Esophagus muscularis mucosa (tissue), 4 donors: ENCODE data around the gene LCN2.

Experiments
- CTCF ChIP-seq, 3 experiments: fragments of 200-600 bp in 2 of 3; fragments of 450-650 bp in 1 of 3; sonication (generic) in 2 of 3; IDR thresholded peaks; one replicate each; pipeline ENCODE4 v1.5.1; 2017 to 2019; ENCODE audit warnings: antibody characterized with exemption in 3 of 3, mild to moderate bottlenecking in 2 of 3, moderate library complexity in 1 of 3
- EP300 ChIP-seq: sonication (generic); formaldehyde crosslinking; IDR thresholded peaks from one replicate; pipeline ENCODE4 v1.6.1; 2017; ENCODE audit warnings: antibody characterized with exemption
- POLR2A ChIP-seq: fragments of 450-650 bp; IDR thresholded peaks from one replicate; pipeline ENCODE4 v1.6.1; 2017; ENCODE audit warnings: antibody characterized with exemption, moderate library complexity, mild to moderate bottlenecking, low read depth
- POLR2AphosphoS5 ChIP-seq, 2 donors: sonication (generic); formaldehyde crosslinking; IDR thresholded peaks; one replicate each; pipeline ENCODE4 v1.6.1; 2017; ENCODE audit warnings: antibody characterized with exemption in 2 of 2

DNA sequence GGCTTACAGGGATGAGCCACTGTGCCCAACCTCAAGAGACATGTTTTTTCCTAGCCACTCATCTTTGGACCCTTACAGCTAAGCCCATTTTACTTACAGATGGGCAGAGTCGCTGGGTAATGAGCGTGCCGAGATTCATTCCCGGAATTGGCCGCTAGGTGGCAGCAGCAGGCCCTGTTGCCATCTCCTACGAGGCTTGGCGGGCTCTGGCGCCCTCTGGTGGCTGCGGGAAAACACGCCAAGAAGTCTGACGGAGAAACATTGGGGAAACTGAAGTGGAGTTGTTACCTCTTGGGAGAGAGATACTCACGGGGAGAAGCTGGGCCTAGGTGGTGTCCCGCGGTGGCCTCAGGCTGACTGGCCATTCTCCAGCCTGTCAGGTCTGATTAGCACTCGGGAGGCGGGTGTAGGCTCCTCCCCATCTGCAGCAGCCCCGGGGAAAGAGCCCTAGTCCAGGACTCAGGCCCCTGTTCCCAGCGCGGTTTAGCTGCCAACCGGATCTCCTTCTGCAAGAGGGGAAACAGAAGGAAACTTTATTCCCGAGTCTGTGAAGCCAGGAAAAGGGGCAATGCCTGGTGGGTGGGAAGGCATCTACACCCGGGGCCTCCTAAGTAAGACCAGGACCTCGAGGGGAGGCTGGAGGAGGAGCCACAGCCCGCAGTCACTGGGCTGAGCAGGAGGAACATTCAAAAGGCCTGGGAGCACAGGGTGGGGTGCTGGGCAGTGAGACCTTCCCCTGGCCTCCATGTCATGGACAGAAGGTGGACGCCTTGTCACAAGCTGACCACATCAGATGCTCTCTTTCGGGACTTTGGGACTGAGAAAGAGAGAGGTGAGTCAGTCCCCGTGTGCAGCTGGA, 31.4 kb upstream of the LCN2 start:
- no peak for TF ChIP-seq POLR2A
- peak; percentile 99 to 100 (median 100) for TF ChIP-seq CTCF (IDR thresholded peaks at IDR 0.05)
- peak; percentile 67 to 85 for TF ChIP-seq POLR2AphosphoS5 (IDR thresholded peaks at IDR 0.05)
- no peak for TF ChIP-seq EP300
